CD8-positive, alpha-beta memory T cell (primary cell): ENCODE measurements around the gene SSNA1. TPM values are rescaled to one million over a fixed set of nuclear protein-coding genes. Genes with fewer than 3 reads are reported as not detected.

ENCODE experiments used
- CTCF ChIA-PET: fragments of 350-600 bp; sonication (Branson Sonifier 250); formaldehyde crosslinking; loops from one replicate; lab custom pipeline; 2021; ENCODE audit warnings: antibody characterized with exemption; lab: Charles Lee
- POLR2A ChIA-PET: fragments of 350-600 bp; sonication (Branson Sonifier 250); formaldehyde crosslinking; loops from one replicate; lab custom pipeline; 2021; ENCODE audit warnings: antibody characterized with exemption; lab: Charles Lee
- DNase-seq, 5 donors: peaks; one replicate each; pipeline versions ENCODE4 v3.0.0 to v3.0.0-alpha.2; 2020 to 2022; ENCODE audit warnings: mixed read lengths in 1 of 5
- H3K27ac ChIP-seq: one replicate; pipeline ENCODE4 v1.7.0; 2013; ENCODE audit warnings: low read depth, mild to moderate bottlenecking, low read length, moderate library complexity
- H3K27me3 ChIP-seq: 2 replicates; pipeline ENCODE4 v1.7.0; 2013; ENCODE audit warnings: low read length, mild to moderate bottlenecking; ENCODE audit not compliant: insufficient read depth, poor library complexity, severe bottlenecking
- H3K36me3 ChIP-seq: 2 replicates; pipeline ENCODE4 v1.7.0; 2013; ENCODE audit warnings: mild to moderate bottlenecking, low read length, moderate library complexity; ENCODE audit not compliant: insufficient read depth
- H3K4me1 ChIP-seq: 2 replicates; pipeline ENCODE4 v1.7.0; 2013; ENCODE audit warnings: mild to moderate bottlenecking, low read length, moderate library complexity; ENCODE audit not compliant: insufficient read depth
- H3K4me3 ChIP-seq: 2 replicates; pipeline ENCODE4 v1.7.0; 2013; ENCODE audit warnings: mild to moderate bottlenecking, low read length
- H3K9me3 ChIP-seq: 2 replicates; pipeline ENCODE4 v1.7.0; 2013; ENCODE audit warnings: mild to moderate bottlenecking, low read length
- H3K27ac Mint-ChIP-seq, 8 donors: one replicate each; pipeline ENCODE4 v1.8.0; 2020 to 2021; ENCODE audit warnings: mixed read lengths in 8 of 8, mild to moderate bottlenecking in 6 of 8, inconsistent platforms in 3 of 8, moderate library complexity in 3 of 8
- H3K27me3 Mint-ChIP-seq, 2 donors: one replicate each; pipeline ENCODE4 v1.8.0; 2020 to 2021; ENCODE audit warnings: mixed read lengths in 2 of 2, mild to moderate bottlenecking in 1 of 2, moderate library complexity in 1 of 2
- H3K36me3 Mint-ChIP-seq, 3 donors: one replicate each; pipeline ENCODE4 v1.8.0; 2020 to 2021; ENCODE audit warnings: mixed read lengths in 3 of 3, inconsistent platforms in 1 of 3, mild to moderate bottlenecking in 1 of 3
- H3K4me1 Mint-ChIP-seq, 3 donors: one replicate each; pipeline ENCODE4 v1.8.0; 2020 to 2021; ENCODE audit warnings: mixed read lengths in 3 of 3, inconsistent platforms in 1 of 3, mild to moderate bottlenecking in 1 of 3
- H3K4me3 Mint-ChIP-seq, 7 donors: one replicate each; pipeline ENCODE4 v1.8.0; 2020 to 2021; ENCODE audit warnings: mixed read lengths in 7 of 7, mild to moderate bottlenecking in 6 of 7, moderate library complexity in 4 of 7, inconsistent platforms in 2 of 7
- H3K9me3 Mint-ChIP-seq, 5 donors: one replicate each; pipeline ENCODE4 v1.8.0; 2020 to 2022; ENCODE audit warnings: mixed read lengths in 5 of 5, mild to moderate bottlenecking in 3 of 5, moderate library complexity in 2 of 5, inconsistent platforms in 1 of 5
- polyA plus RNA-seq: library from polyadenylated mRNA; unstranded; fragments of 300-500 nt; fragmentation: Illumina TruSeq; gene quantifications from one replicate; pipeline ENCODE4 v1.2.3, GENCODE V29; 2021
- total RNA-seq, 2 experiments: library from RNA; stranded (reverse); gene quantifications; one replicate each; pipeline ENCODE4 v1.2.3, GENCODE V29; 2021

SSNA1 gene
- total and polyA plus RNA-seq, 3 experiments from 2014 or later = 114 to 138 (median 118) TPM

- Histone ChIP-seq H3K9me3 (no peaks in the 10 kb centered on the region), H3K27ac (no peak overlapping the region), H3K36me3 (no peaks in the 10 kb centered on the region), H3K4me3 (no peak overlapping the region), H3K4me1 (peaks cover 13% of the 10 kb centered on the region), H3K27me3 (no peaks in the 10 kb centered on the region)
- ChIA-PET CTCF (no interaction called here), POLR2A (interaction anchor here (1.5 kb wide), 1 partner anchor 20 kb away, joined by 5 read pairs; the partner anchor contains the start of gene TPRN)
- H3K9me3 Mint-ChIP-seq = peaks cover 0 to 1% (median 0%) of the 10 kb centered on the region in 5 donors
- no peaks in the 10 kb centered on the region for H3K27me3 Mint-ChIP-seq
- no peak overlapping the region for H3K27ac Mint-ChIP-seq
- H3K4me1 Mint-ChIP-seq = peaks cover 0 to 10% (median 3%) of the 10 kb centered on the region in 3 donors
- H3K36me3 Mint-ChIP-seq = peaks cover 0 to 3% (median 0%) of the 10 kb centered on the region in 3 donors
- DNase-seq = peak in 1 of 5 donors; percentile 47
- peak overlapping the region in 4 of 7 donors; percentile 15 to 47 (median 32) for H3K4me3 Mint-ChIP-seq
Measured at GRCh38 chr9:137220317-137221094, 32.0 kb downstream of the SSNA1 start.

- ChIA-PET CTCF (no interaction called here), POLR2A (no interaction called here)
- Histone ChIP-seq H3K9me3 (no peaks in the 10 kb centered on the region), H3K4me3 (no peak overlapping the region), H3K36me3 (no peaks in the 10 kb centered on the region), H3K4me1 (peaks cover 13% of the 10 kb centered on the region), H3K27ac (no peak overlapping the region), H3K27me3 (no peaks in the 10 kb centered on the region)
- Mint-ChIP-seq H3K4me1 (peaks cover 0 to 10% (median 3%) of the 10 kb centered on the region in 3 donors), H3K27ac (no peak overlapping the region), H3K36me3 (peaks cover 0 to 1% (median 0%) of the 10 kb centered on the region in 3 donors), H3K27me3 (no peaks in the 10 kb centered on the region), H3K4me3 (peak overlapping the region in 2 of 7 donors; percentile 15 to 47), H3K9me3 (peaks cover 0 to 1% (median 0%) of the 10 kb centered on the region in 5 donors)
- no peak for DNase-seq
Measured at GRCh38 chr9:137221095-137221505, 32.6 kb downstream of the SSNA1 start.

GRCh38 chr9:137221506-137222111 is 33.1 kb downstream of the SSNA1 start:
- H3K36me3 ChIP-seq = no peaks in the 10 kb centered on the region
- ChIA-PET POLR2A (interaction anchor here (1.4 kb wide), 1 partner anchor 33 kb away, joined by 5 read pairs; the partner anchor contains the start of genes ANAPC2 and SSNA1), CTCF (no interaction called here)
- DNase-seq = peak in 1 of 5 donors; percentile 52
- no peaks in the 10 kb centered on the region for H3K27me3 ChIP-seq
- peaks cover 13% of the 10 kb centered on the region for H3K4me1 ChIP-seq
- H3K27ac ChIP-seq = no peak overlapping the region
- Mint-ChIP-seq H3K9me3 (peaks cover 0 to 1% (median 0%) of the 10 kb centered on the region in 5 donors), H3K36me3 (peaks cover 0 to 1% (median 0%) of the 10 kb centered on the region in 3 donors), H3K27me3 (no peaks in the 10 kb centered on the region), H3K27ac (peak overlapping the region in 1 of 8 donors; percentile 38), H3K4me3 (no peak overlapping the region), H3K4me1 (peaks cover 0 to 10% (median 3%) of the 10 kb centered on the region in 3 donors)
- H3K9me3 ChIP-seq = no peaks in the 10 kb centered on the region
- no peak overlapping the region for H3K4me3 ChIP-seq

DNA sequence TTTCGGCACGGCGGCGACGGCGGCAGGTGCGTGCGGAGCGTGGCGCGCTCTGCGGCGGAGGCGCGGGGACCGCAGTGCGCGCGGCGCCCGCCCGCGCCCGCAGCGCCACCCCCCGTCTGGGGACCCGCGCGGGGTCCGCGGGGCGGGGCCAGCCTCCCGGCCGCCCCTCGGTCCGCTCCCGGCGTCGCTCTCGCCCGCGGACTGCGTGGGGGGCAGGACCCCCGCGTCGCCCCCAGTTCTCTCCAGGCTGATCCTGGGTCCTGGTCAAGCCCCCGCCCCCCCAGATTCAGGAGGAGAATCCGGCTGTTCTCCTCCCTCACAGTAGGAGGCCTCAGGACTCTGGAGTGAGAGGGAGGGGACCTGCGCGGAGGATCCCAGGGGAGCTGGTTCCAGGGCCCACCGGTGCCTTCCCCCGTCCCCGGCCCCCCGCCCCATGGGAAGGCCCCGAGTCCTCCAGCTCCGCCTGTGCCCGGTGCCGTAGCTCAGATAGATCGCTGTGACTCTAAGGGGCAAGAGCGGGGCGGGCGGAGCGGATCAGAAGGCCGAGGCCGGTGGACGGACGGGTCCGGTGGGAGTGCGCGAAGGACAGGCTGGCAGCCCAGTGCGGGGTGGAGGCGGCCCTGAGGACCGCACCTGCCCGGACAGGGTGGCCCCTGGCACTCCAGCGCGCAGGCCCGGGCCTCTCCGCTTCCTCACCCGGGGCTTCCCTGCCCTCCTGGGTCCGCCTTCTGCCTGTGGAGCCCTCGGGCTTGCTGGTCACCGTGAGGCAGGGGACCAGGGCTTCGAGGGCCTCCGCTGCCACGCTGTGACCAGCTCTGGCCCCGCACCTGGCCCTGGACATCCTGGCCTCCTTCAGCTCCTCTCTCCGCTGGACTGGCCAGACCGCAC is 34.0 kb downstream of the SSNA1 start, which contains the start of gene RNF208:
Gene RNF208, minus strand, starts transcription at position 51 of the 888 bp plus-strand sequence. CDS start 1,028 bp downstream, outside the sequence.
- peaks cover 0 to under 1% of the 10 kb centered on the region in 2 donors for H3K27me3 Mint-ChIP-seq
- no peaks in the 10 kb centered on the region for H3K27me3 ChIP-seq
- DNase-seq = peak in 2 of 5 donors; percentile 34 to 53
- ChIA-PET POLR2A (interaction anchor here (0.7 to 2.9 kb wide), 10 partner anchors 15 to 136 kb away, joined by 3 to 23 read pairs (median 8); partner anchors contain the start of genes ANAPC2, MAN1B1, SSNA1 and TPRN), CTCF (interaction anchor here (0.9 to 3.5 kb wide), 5 partner anchors 13 to 187 kb away, joined by 3 to 18 read pairs (median 7); no protein-coding TSS in a partner anchor)
- peak within 1 kb of the TSS; percentile 74 for H3K27ac ChIP-seq
- peaks cover 13% of the 10 kb centered on the region for H3K4me1 ChIP-seq
- H3K36me3 Mint-ChIP-seq = no peaks in the 10 kb centered on the region
- H3K4me3 Mint-ChIP-seq = peak within 1 kb of the TSS; percentile 71 to 85 (median 76)
- H3K27ac Mint-ChIP-seq = peak within 1 kb of the TSS in 5 of 8 donors; percentile 66 to 93 (median 79)
- H3K4me1 Mint-ChIP-seq = peaks cover under 1 to 12% (median 3%) of the 10 kb centered on the region in 3 donors
- H3K4me3 ChIP-seq = peak within 1 kb of the TSS; percentile 75
- H3K9me3 Mint-ChIP-seq = peaks cover 0 to 1% (median 0%) of the 10 kb centered on the region in 5 donors
- H3K36me3 ChIP-seq = no peaks in the 10 kb centered on the region
- H3K9me3 ChIP-seq = no peaks in the 10 kb centered on the region

- Mint-ChIP-seq H3K27ac (peak overlapping the region; percentile 51 to 91 (median 81)), H3K4me1 (peaks cover 4 to 15% (median 5%) of the 10 kb centered on the region in 3 donors), H3K4me3 (peak overlapping the region; percentile 71 to 85 (median 76)), H3K9me3 (peaks cover 0 to 1% (median 0%) of the 10 kb centered on the region in 5 donors), H3K36me3 (no peaks in the 10 kb centered on the region), H3K27me3 (peaks cover 2 to 4% of the 10 kb centered on the region in 2 donors)
- H3K36me3 ChIP-seq = no peaks in the 10 kb centered on the region
- peak overlapping the region; percentile 88 for H3K4me3 ChIP-seq
- peaks cover 13% of the 10 kb centered on the region for H3K4me1 ChIP-seq
- POLR2A ChIA-PET = interaction anchor here (0.6 to 2.9 kb wide), 11 partner anchors 16 to 200 kb away, joined by 3 to 23 read pairs (median 7); partner anchors contain the start of genes ANAPC2, EXD3, MAN1B1 and NOXA1
- DNase-seq = peak; percentile 95 to 99 (median 98)
- CTCF ChIA-PET = interaction anchor here (0.9 to 3.5 kb wide), 7 partner anchors 14 to 188 kb away, joined by 3 to 18 read pairs (median 4); no protein-coding TSS in a partner anchor
- H3K27me3 ChIP-seq = no peaks in the 10 kb centered on the region
- peak overlapping the region; percentile 74 for H3K27ac ChIP-seq
- no peaks in the 10 kb centered on the region for H3K9me3 ChIP-seq
Measured at GRCh38 chr9:137223078-137223970, 34.8 kb downstream of the SSNA1 start.

GRCh38 chr9:137224830-137225694 is 36.6 kb downstream of the SSNA1 start, which contains the start of gene CYSRT1:
TSS of gene CYSRT1 (plus strand) at chr9:137225174. CDS start at chr9:137225622, 448 bp downstream.
- Histone ChIP-seq H3K9me3 (no peaks in the 10 kb centered on the region), H3K27me3 (no peaks in the 10 kb centered on the region), H3K4me1 (peaks cover 13% of the 10 kb centered on the region), H3K36me3 (no peaks in the 10 kb centered on the region), H3K4me3 (peak within 1 kb of the TSS; percentile 88), H3K27ac (peak within 1 kb of the TSS; percentile 74)
- Mint-ChIP-seq H3K36me3 (no peaks in the 10 kb centered on the region), H3K9me3 (no peaks in the 10 kb centered on the region), H3K27me3 (peaks cover 2 to 4% of the 10 kb centered on the region in 2 donors), H3K4me1 (peaks cover 4 to 15% (median 5%) of the 10 kb centered on the region in 3 donors), H3K4me3 (peak within 1 kb of the TSS; percentile 71 to 85 (median 76)), H3K27ac (peak within 1 kb of the TSS; percentile 51 to 91 (median 81))
- ChIA-PET POLR2A (interaction anchor here (2.9 kb wide), 1 partner anchor 96 kb away, joined by 13 read pairs; no protein-coding TSS in a partner anchor), CTCF (interaction anchor here (1.1 to 4.6 kb wide), 6 partner anchors 10 to 129 kb away, joined by 3 to 30 read pairs (median 11); partner anchors contain the start of genes ANAPC2 and SSNA1)
- no peak for DNase-seq
